Spinal cord (tissue), 10 donors: ENCODE measurements around the gene CD151. TPM values are rescaled to one million over a fixed set of nuclear protein-coding genes. Genes with fewer than 3 reads are reported as not detected.
A peak's percentile ranks its signal among the peaks of the same experiment; 100 is the strongest.

Experiments
- DNase-seq, 6 donors: peaks; one replicate each; pipeline versions ENCODE4 v3.0.0 to v3.0.0-alpha.2; 2013 to 2015; ENCODE audit warnings: low spot score in 6 of 6, low read depth in 4 of 6
- H3K27ac ChIP-seq: one replicate; pipeline ENCODE4 v1.5.1; 2013; ENCODE audit warnings: low read depth, low read length, control low read depth
- H3K27me3 ChIP-seq: one replicate; pipeline ENCODE4 v1.6.1; 2013; ENCODE audit warnings: low read length; ENCODE audit not compliant: control insufficient read depth, insufficient read depth
- H3K36me3 ChIP-seq: one replicate; pipeline ENCODE4 v1.6.1; 2013; ENCODE audit warnings: low read length; ENCODE audit not compliant: control insufficient read depth, insufficient read depth
- H3K4me1 ChIP-seq: one replicate; pipeline ENCODE4 v1.6.1; 2013; ENCODE audit warnings: low read length; ENCODE audit not compliant: control insufficient read depth, insufficient read depth
- H3K4me3 ChIP-seq: one replicate; pipeline ENCODE4 v1.5.1; 2013; ENCODE audit warnings: low read depth, low read length, control low read depth
- H3K9me3 ChIP-seq: one replicate; pipeline ENCODE4 v1.6.1; 2013; ENCODE audit warnings: low read length; ENCODE audit not compliant: control insufficient read depth, insufficient read depth
- WGBS: methylation state at CpG from one replicate; pipeline ENCODE4 v1.1.5; 2013; ENCODE audit warnings: missing lambda C conversion rate; ENCODE audit not compliant: insufficient coverage; 5-methylcytosine and 5-hydroxymethylcytosine counted together
- polyA plus RNA-seq, 2 donors: library from polyadenylated mRNA; unstranded; fragments of 120-200 nt; gene quantifications; one replicate each; pipeline ENCODE4 v1.2.1, GENCODE V29; 2013; ENCODE audit not compliant: insufficient read length in 2 of 2
- total RNA-seq, 2 donors: library from RNA; depleted of rRNA in 1 of 2; stranded (reverse); fragments of 120-200 nt in 1 of 2; fragments of >200 nt in 1 of 2; gene quantifications; one replicate each; pipeline versions ENCODE4 v1.2.3 to v1.2.4, GENCODE V29; 2013 to 2014
- donor health status: healthy.

CD151 gene
- total and polyA plus RNA-seq, 4 donors: 71.8 to 185 (median 115) TPM

- no peaks in the 10 kb centered on the region for H3K27me3 ChIP-seq
- 56% methylated on average over 3 of the region's 8 CpGs for WGBS
- peaks cover 55% of the 10 kb centered on the region for H3K36me3 ChIP-seq
- H3K4me1 ChIP-seq: peaks cover 38% of the 10 kb centered on the region
- H3K4me3 ChIP-seq: no peak overlapping the region
- no peaks in the 10 kb centered on the region for H3K9me3 ChIP-seq
- no peak overlapping the region for H3K27ac ChIP-seq
- DNase-seq: no peak
These were observed 29.3 kb upstream of the CD151 start for GRCh38 chr11:803467-803742.

DNA sequence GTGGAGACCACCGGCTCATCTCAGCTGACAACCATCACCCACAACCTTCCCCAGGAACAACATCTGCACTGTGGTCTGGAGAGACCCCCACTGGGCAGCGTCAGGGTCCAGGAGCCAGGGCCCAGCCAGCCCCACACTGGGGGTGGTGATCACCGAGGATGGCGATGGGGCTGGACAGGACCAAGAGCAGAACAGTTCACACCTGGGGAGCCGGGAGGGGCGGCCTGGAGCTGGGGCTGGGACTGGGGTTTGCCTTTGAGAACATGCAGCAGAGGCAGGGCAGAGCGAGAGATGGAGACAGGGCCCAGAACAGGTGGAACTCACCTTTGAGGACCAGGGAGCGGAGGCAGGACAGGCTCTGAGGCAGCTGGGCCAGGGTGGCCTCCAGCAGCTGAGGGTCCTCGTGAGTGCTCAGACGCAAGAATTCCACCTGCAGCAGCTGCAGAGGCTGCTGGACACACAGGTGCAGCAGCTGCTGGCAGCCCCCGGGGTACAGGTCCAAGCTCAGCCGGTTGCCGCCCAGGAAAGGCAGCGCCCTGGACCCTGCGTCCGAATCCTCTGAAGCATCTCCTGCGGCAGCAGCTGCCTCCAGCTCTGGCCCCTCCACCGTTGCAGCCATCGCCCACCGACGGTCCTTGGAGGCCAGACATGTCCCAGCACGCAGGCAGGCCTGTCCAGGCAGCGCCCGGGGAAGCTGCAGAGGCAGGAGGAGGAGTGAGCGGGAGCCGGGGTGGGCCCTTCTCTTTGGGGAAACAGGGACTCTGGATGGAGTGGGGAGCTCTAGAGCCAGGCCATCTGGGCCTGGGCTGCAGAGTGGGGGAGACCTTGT is 28.8 kb upstream of the CD151 start:
- peak overlapping the region; percentile 70 for H3K4me3 ChIP-seq
- peaks cover 39% of the 10 kb centered on the region for H3K4me1 ChIP-seq
- H3K27me3 ChIP-seq: no peaks in the 10 kb centered on the region
- no peaks in the 10 kb centered on the region for H3K9me3 ChIP-seq
- no peak for DNase-seq
- peak overlapping the region; percentile 52 for H3K27ac ChIP-seq
- 56% methylated on average over 25 of the region's 26 CpGs for WGBS
- peaks cover 52% of the 10 kb centered on the region for H3K36me3 ChIP-seq

DNA sequence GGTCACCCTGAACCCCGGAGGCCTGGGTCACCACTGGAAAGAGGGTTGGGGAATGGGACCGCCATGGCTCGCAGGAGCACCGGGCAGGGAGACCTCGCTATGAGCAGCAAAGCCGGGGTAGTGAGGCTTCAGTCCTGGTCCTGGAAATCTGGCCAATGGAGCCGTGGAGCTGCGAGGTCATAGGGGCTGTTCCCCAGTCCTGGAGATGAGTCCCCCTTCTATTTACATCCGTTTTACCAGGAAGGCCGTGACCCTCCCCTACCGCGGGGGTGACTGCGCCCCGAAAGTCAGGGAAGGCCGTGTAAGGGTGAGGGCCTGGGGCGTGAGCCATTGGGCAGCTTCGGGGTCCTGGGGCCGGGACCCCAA is 28.2 kb upstream of the CD151 start:
- no peaks in the 10 kb centered on the region for H3K9me3 ChIP-seq
- WGBS: 15% methylated on average over 16 of the region's 18 CpGs
- peak overlapping the region; percentile 52 for H3K27ac ChIP-seq
- DNase-seq: no peak
- peaks cover 41% of the 10 kb centered on the region for H3K4me1 ChIP-seq
- H3K4me3 ChIP-seq: peak overlapping the region; percentile 70
- no peaks in the 10 kb centered on the region for H3K27me3 ChIP-seq
- H3K36me3 ChIP-seq: peaks cover 46% of the 10 kb centered on the region

DNA sequence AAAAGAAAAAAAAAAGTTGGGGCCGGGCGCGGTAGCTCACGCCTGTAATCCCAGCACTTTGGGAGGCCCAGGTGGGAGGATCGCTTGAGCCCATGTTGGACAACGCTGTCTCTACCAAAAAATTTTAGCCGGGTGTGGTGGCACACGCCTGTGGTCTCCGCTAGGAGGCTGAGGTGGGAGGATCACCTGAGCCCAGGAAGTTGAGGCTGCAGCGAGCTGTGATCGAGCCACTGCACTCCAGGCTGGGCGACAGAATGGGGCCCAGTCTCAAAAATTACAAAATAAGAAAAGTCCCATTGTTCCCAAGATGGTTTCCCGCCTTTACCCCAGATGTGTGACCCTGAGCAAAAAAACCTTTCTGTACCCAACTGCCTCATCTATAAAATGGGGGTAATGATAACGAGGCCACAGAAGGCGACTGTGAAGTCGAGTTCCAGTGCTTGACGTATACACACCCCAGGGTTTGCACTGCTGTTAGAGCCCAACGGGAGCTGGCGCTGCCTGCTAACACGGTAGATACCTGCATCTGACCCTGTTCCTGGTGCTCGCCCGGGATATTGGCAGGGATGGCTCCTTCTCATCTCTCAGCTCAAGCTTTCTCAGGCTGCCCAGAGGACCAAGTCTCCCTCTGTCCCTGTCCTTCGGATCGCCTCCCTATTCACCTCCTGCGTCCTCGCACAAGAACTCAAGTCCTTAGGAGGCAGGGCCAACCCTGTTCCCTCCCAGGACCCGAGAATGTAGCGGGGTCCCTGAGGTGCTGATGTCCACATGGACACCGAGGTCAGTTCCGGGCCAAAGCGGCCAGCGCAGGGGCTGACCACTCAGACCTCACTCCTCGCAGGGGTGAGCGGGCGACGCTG is 24.1 kb upstream of the CD151 start:
- peak overlapping the region; percentile 95 for H3K4me3 ChIP-seq
- H3K36me3 ChIP-seq: peaks cover 29% of the 10 kb centered on the region
- peaks cover 50% of the 10 kb centered on the region for H3K4me1 ChIP-seq
- no peak for DNase-seq
- WGBS: 28% methylated on average over 32 of the region's 36 CpGs
- H3K27ac ChIP-seq: peak overlapping the region; percentile 98
- no peaks in the 10 kb centered on the region for H3K27me3 ChIP-seq
- H3K9me3 ChIP-seq: no peaks in the 10 kb centered on the region

DNA sequence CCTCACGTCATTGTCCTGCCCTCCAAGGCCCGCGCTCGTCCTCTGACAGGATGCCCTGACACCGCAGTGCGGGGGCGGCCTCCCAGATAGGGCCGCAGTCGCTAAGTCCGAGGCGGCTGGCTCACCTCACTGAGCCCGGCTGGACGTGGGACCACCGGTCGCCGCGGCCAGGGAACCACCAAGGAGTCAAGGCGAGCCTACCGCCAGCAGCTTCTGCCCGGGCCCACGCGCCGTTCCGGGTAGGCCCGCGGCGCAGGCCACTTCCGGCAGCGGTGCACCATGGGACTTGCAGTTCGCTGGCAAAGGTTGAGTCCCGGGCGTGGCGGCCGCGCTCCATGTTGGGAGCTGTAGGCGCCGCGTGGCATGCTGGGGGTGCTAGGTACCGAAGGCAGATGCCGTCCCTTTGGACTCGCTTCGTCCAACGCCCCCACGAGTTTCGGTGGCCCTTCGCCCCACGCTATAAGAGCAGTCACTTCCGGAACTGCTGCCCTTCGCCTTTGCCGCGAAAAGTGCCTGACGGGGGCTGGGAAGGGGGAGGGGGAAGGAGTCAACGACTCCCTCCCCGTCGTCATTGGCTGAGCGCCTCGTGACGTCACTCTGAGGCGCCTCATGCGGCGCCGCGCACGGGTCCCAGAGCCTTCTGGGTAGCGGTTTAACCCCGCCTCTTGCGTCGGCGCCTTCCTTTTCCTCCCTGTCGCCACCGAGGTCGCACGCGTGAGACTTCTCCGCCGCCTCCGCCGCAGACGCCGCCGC is 23.3 kb upstream of the CD151 start, which contains the start of gene RPLP2:
Gene RPLP2, plus strand, starts transcription at position 681 of the 753 bp plus-strand sequence. CDS start 268 bp downstream, outside the sequence.
- Histone ChIP-seq H3K9me3 (no peaks in the 10 kb centered on the region), H3K36me3 (peaks cover 28% of the 10 kb centered on the region), H3K4me3 (peak within 1 kb of the TSS; percentile 95), H3K4me1 (peaks cover 42% of the 10 kb centered on the region), H3K27me3 (no peaks in the 10 kb centered on the region), H3K27ac (peak within 1 kb of the TSS; percentile 98)
- peak; percentile 96 to 99 (median 98) for DNase-seq
- under 1% methylated on average over 78 of the region's 81 CpGs for WGBS

DNA sequence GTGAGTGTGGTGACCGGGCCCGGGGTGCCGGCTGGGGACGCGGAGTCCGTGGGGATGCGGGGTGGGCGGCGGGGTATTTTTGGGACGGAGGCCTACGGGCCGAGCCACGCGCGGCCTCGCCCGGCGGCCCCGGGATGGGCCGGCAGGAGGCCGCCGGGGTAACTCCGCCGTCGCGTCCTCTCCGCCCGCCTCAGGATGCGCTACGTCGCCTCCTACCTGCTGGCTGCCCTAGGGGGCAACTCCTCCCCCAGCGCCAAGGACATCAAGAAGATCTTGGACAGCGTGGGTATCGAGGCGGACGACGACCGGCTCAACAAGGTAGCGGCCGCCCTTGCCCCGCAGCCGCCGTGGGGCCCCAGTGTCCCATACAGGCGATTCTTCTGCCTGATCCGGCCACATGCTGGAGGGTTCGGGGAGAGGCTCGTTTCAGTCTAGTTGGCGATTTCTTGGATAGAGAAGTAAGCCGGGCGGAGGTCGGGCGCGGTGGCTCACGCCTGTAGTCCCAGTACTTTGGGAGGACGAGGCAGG is 22.6 kb upstream of the CD151 start:
- Histone ChIP-seq H3K27ac (no peak overlapping the region), H3K27me3 (no peaks in the 10 kb centered on the region), H3K9me3 (no peaks in the 10 kb centered on the region), H3K36me3 (peaks cover 33% of the 10 kb centered on the region), H3K4me1 (peaks cover 37% of the 10 kb centered on the region), H3K4me3 (peak overlapping the region; percentile 95)
- under 1% methylated on average over 54 of the region's 55 CpGs for WGBS
- DNase-seq: no peak

DNA sequence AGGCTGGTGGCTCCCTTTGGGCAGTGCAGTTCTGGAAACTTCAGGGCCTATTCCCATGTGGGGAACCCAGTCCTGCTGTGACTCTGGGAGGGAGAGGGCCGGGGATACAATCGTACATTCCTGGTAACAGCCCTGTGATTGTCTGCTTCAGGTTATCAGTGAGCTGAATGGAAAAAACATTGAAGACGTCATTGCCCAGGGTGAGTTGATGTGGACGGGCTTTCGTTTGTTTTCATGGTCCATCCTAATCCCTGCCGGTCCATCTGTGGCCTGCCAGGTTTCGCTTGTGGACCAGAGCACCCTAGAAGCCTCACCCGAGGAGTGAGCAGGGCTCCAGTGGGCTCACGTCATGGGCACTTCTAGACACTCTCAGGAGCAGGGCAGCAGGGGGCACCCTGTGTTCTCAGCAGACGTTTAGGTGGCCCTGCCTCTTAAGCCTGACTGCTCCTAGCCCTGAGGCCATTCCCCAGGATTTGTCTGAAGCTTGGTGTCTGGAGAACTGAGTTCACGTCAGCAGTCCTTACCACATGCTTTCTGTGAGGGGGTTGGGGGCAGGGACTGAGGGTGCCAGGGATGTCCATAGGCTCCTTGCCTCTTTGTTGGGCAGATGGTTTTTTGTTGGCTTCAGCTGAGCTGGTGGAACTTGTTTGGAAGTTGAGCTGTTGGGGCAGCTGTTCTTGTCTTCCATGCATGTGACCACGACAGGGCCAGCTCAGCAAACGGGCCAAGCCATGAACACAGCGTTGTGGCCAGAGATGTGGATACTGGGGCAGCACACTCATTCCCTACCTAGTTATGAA is 21.1 kb upstream of the CD151 start:
- WGBS: 87% methylated on average over 14 of the region's 14 CpGs
- no peak overlapping the region for H3K27ac ChIP-seq
- H3K27me3 ChIP-seq: no peaks in the 10 kb centered on the region
- H3K36me3 ChIP-seq: peaks cover 48% of the 10 kb centered on the region
- no peak overlapping the region for H3K4me3 ChIP-seq
- no peaks in the 10 kb centered on the region for H3K9me3 ChIP-seq
- peaks cover 26% of the 10 kb centered on the region for H3K4me1 ChIP-seq
- DNase-seq: no peak

DNA sequence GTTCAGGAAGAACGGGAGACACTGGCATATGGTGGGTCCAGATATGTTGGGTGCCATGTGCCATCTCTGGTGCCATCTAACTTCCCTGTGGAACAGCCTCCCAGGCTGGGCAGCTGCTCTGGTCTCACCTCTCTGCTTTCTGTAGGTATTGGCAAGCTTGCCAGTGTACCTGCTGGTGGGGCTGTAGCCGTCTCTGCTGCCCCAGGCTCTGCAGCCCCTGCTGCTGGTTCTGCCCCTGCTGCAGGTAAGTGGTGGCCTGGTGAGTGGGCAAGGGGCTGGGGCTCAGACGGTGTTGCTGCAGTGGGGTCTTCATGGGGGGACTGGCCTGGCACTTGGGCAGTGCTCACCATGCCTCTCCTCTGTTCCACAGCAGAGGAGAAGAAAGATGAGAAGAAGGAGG is 20.4 kb upstream of the CD151 start:
- H3K27me3 ChIP-seq: no peaks in the 10 kb centered on the region
- WGBS: 100% methylated on average over 3 of the region's 3 CpGs
- H3K27ac ChIP-seq: no peak overlapping the region
- H3K9me3 ChIP-seq: no peaks in the 10 kb centered on the region
- peaks cover 48% of the 10 kb centered on the region for H3K36me3 ChIP-seq
- H3K4me3 ChIP-seq: no peak overlapping the region
- DNase-seq: no peak
- peaks cover 26% of the 10 kb centered on the region for H3K4me1 ChIP-seq

- Histone ChIP-seq H3K4me3 (no peak overlapping the region), H3K4me1 (peaks cover 26% of the 10 kb centered on the region), H3K9me3 (no peaks in the 10 kb centered on the region), H3K27me3 (no peaks in the 10 kb centered on the region), H3K27ac (no peak overlapping the region), H3K36me3 (peaks cover 48% of the 10 kb centered on the region)
- WGBS: 88% methylated on average over 6 of the region's 6 CpGs
- no peak for DNase-seq
These were observed 19.7 kb upstream of the CD151 start for GRCh38 chr11:813072-813455.
